ENCODE measurements around the gene REEP1. TPM values are rescaled to one million over a fixed set of nuclear protein-coding genes. Genes with fewer than 3 reads are reported as not detected.

Gene REEP1
- total RNA-seq, 1 experiment from 2014 or later, result 5.9 TPM

GRCh38 chr2:86296947-86297346 is 40.5 kb downstream of the REEP1 start:
- no peak overlapping the region for H2AFZ ChIP-seq (ENCODE audit: low read depth, low read length, poor library complexity, severe bottlenecking)
- H3K4me3 ChIP-seq (replicated peaks in 1 of 2; ENCODE audit: low read depth in 1 of 2, low read length in 2 of 2), result no peak overlapping the region
- ATAC-seq (no peak), DNase-seq (ENCODE audit: low read depth, low spot score) (no peak)
- no peak for TF ChIP-seq FOSL1 (IDR thresholded peaks at IDR 0.05; ENCODE audit: low read depth)
- no peak for TF ChIP-seq ZNF274 (IDR thresholded peaks at IDR 0.05; ENCODE audit: low read depth, low read length)
- TF ChIP-seq REST (IDR thresholded peaks at IDR 0.05; ENCODE audit: low read depth), result no peak
- no peak for TF ChIP-seq EZH2phosphoT487 (IDR thresholded peaks at IDR 0.05; ENCODE audit: borderline replicate concordance)
- TF ChIP-seq RAD21 (IDR thresholded peaks at IDR 0.05; ENCODE audit: low read depth), result no peak
- H3K27me3 ChIP-seq (ENCODE audit: insufficient read depth, low read length), result no peaks in the 10 kb centered on the region
- intact Hi-C loops (cut with micrococcal nuclease), result no loop called here
- no peaks in the 10 kb centered on the region for H3K36me3 ChIP-seq (ENCODE audit: control insufficient read depth in 1 of 2, insufficient read depth in 2 of 2, low read length in 2 of 2)
- no peak overlapping the region for H3K27ac ChIP-seq (ENCODE audit: low read depth, low read length)
- RAD21 ChIA-PET (ENCODE audit: low non-redundant PET in 1 of 2, low total read pairs in 2 of 2, uncharacterized antibody in 2 of 2, unreplicated experiment in 2 of 2), result no interaction called here
- H3K4me2 ChIP-seq (ENCODE audit: low read length), result no peak overlapping the region
- no peaks in the 10 kb centered on the region for H3K4me1 ChIP-seq (ENCODE audit: control insufficient read depth in 1 of 2, insufficient read depth in 2 of 2, low read length in 2 of 2)
- H4K20me1 ChIP-seq (ENCODE audit: insufficient read depth), result no peaks in the 10 kb centered on the region
- H3K79me2 ChIP-seq (ENCODE audit: insufficient read depth, low read length), result no peaks in the 10 kb centered on the region
- H3K9me3 ChIP-seq (ENCODE audit: control insufficient read depth in 1 of 2, insufficient read depth in 1 of 2, low read depth in 1 of 2, low read length in 2 of 2), result no peaks in the 10 kb centered on the region
- CTCF ChIA-PET, result interaction anchor here (1.7 kb wide), 1 partner anchor 76 kb away, joined by 4 read pairs; no protein-coding TSS in a partner anchor
- no peak overlapping the region for H3K9ac ChIP-seq (ENCODE audit: low read length)
- no TSS peak for BruUV-seq (replicated peaks)
- POLR2A ChIA-PET, result no interaction called here
- no peaks in the 10 kb centered on the region for H3K9me2 ChIP-seq (ENCODE audit: insufficient read depth)

GRCh38 chr2:86295066-86295465 is 42.4 kb downstream of the REEP1 start:
- BruUV-seq (replicated peaks), result no TSS peak
- no peak overlapping the region for H3K9ac ChIP-seq (ENCODE audit: low read length)
- ChIA-PET CTCF (no interaction called here), POLR2A (no interaction called here), RAD21 (ENCODE audit: low non-redundant PET in 1 of 2, low total read pairs in 2 of 2, uncharacterized antibody in 2 of 2, unreplicated experiment in 2 of 2) (no interaction called here)
- DNase-seq (ENCODE audit: low read depth, low spot score), result no peak
- no peak overlapping the region for H3K27ac ChIP-seq (ENCODE audit: low read depth, low read length)
- no peaks in the 10 kb centered on the region for H3K27me3 ChIP-seq (ENCODE audit: insufficient read depth, low read length)
- no peaks in the 10 kb centered on the region for H3K79me2 ChIP-seq (ENCODE audit: insufficient read depth, low read length)
- H3K36me3 ChIP-seq (ENCODE audit: control insufficient read depth in 1 of 2, insufficient read depth in 2 of 2, low read length in 2 of 2), result no peaks in the 10 kb centered on the region
- no peak overlapping the region for H2AFZ ChIP-seq (ENCODE audit: low read depth, low read length, poor library complexity, severe bottlenecking)
- H4K20me1 ChIP-seq (ENCODE audit: insufficient read depth), result no peaks in the 10 kb centered on the region
- H3K9me3 ChIP-seq (ENCODE audit: control insufficient read depth in 1 of 2, insufficient read depth in 1 of 2, low read depth in 1 of 2, low read length in 2 of 2), result no peaks in the 10 kb centered on the region
- H3K9me2 ChIP-seq (ENCODE audit: insufficient read depth), result no peaks in the 10 kb centered on the region
- H3K4me3 ChIP-seq (replicated peaks in 1 of 2; ENCODE audit: low read depth in 1 of 2, low read length in 2 of 2), result no peak overlapping the region
- no peak overlapping the region for H3K4me2 ChIP-seq (ENCODE audit: low read length)
- intact Hi-C loops (cut with micrococcal nuclease), result no loop called here
- H3K4me1 ChIP-seq (ENCODE audit: control insufficient read depth in 1 of 2, insufficient read depth in 2 of 2, low read length in 2 of 2), result no peaks in the 10 kb centered on the region
- no peak for ATAC-seq
- TF ChIP-seq POLR2A (IDR thresholded peaks at IDR 0.05; ENCODE audit: borderline replicate concordance, extremely low read depth, insufficient read depth, insufficient read length) (no peak), ELF1 (IDR thresholded peaks at IDR 0.05; ENCODE audit: borderline replicate concordance, low read depth) (no peak), EGR1 (IDR thresholded peaks at IDR 0.05; ENCODE audit: low read depth) (no peak), POLR2AphosphoS5 (IDR thresholded peaks at IDR 0.05; ENCODE audit: low read depth, low read length) (no peak), ZNF274 (IDR thresholded peaks at IDR 0.05; ENCODE audit: low read depth, low read length) (no peak), EZH2 (IDR thresholded peaks at IDR 0.05) (no peak), REST (IDR thresholded peaks at IDR 0.05; ENCODE audit: low read depth) (no peak), SRF (IDR thresholded peaks at IDR 0.05; ENCODE audit: low read depth) (no peak)
- TF ChIP-seq, protein P1, sequence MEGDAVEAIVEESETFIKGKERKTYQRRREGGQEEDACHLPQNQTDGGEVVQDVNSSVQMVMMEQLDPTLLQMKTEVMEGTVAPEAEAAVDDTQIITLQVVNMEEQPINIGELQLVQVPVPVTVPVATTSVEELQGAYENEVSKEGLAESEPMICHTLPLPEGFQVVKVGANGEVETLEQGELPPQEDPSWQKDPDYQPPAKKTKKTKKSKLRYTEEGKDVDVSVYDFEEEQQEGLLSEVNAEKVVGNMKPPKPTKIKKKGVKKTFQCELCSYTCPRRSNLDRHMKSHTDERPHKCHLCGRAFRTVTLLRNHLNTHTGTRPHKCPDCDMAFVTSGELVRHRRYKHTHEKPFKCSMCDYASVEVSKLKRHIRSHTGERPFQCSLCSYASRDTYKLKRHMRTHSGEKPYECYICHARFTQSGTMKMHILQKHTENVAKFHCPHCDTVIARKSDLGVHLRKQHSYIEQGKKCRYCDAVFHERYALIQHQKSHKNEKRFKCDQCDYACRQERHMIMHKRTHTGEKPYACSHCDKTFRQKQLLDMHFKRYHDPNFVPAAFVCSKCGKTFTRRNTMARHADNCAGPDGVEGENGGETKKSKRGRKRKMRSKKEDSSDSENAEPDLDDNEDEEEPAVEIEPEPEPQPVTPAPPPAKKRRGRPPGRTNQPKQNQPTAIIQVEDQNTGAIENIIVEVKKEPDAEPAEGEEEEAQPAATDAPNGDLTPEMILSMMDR (IDR thresholded peaks at IDR 0.05 in 2 of 3, conservative IDR thresholded peaks at IDR 0.05 in 1 of 3; ENCODE audit: borderline replicate concordance in 1 of 3, insufficient read depth in 1 of 3, low read depth in 2 of 3, low read length in 2 of 3), result no peak

All from HCT116 (cell line).